ENCODE results near the gene PTPRN2.

The PTPRN2 gene

DNA sequence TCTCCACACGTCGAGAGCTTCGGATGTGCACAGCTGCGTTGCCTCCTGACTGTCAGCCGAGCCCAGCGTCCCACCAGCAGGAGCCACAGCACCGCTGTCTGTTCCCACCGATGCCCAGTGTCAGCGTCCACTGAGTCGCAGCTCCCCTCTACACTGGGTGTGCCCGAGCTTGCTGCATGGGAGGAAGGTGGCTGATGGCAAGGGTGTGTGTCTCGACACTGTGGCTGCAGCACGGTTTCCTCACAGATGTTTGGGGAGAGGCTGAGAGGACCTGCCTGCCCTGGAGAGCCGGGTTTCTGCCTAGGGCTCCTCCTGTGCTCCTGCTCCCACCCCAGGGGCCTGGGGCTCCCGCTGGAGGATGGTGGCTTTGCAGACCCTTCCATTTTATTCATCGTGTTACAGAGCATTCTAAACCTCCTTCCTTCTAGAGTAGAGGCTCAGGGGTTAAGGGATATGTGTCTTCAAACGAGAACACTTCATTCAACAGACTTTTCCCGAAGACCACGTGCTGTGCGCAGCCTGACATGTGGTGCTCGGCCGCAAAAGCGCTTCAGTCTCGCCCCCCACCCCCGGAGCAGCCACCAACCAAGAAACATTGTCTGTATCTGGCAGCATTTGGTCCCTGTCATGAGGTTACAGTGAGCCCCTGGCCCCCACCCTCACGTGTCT, 866.0 kb downstream of the PTPRN2 start:
- no peak for DNase-seq
- no peak overlapping the region for H3K27ac Mint-ChIP-seq
- peaks cover 20% of the 10 kb centered on the region for H3K27me3 Mint-ChIP-seq
- no peaks in the 10 kb centered on the region for H3K4me1 Mint-ChIP-seq (ENCODE audit: low read depth)
- no peaks in the 10 kb centered on the region for H3K9me3 Mint-ChIP-seq
- no peaks in the 10 kb centered on the region for H3K36me3 Mint-ChIP-seq (ENCODE audit: low read depth)
- no peak overlapping the region for H3K4me3 Mint-ChIP-seq

DNA sequence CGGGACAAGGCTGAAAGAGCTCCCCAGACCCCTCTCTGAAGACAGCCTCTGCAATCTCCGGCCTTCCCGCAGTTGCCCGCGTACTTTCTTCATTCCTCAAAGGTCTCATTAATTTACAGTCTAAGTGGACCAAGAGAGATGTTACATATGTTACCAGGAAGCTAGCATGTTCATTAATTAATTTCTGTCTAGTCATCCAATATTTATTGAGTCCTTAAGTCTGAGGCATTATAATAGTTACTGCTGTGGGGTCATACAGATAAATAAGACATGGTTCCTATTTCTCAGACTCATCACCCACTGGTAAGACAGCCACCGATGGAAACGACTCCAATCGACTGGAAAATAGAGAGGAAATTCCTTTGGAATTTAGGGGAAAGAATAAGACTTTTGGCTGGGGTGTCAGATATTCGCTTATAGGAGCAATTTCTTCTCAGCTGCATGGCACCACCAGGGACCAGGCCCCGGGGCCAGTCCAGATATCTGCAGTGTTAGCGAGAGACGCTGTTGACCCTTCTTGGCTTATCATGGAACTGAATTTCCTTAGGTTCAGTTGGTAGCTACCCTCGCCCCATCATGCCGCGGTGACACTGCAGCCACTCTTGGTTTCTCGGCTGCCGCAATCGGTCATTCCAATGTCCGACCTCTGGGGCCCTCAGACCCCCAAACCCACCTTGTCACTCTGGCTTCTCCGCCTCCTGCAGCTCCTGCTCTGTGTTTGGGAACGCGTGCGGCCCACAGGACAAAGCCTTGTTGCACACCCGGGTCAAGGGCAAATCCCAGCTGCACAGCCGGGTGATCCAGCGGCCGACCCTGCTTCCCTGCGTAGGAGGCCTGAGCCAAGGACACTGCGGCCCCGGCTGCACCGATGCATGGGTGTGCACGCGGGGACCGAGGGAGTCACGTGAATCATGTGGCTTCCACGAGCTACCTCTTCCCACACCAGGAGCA, 867.6 kb downstream of the PTPRN2 start:
- Mint-ChIP-seq H3K27me3 (peaks cover 17% of the 10 kb centered on the region), H3K36me3 (ENCODE audit: low read depth) (no peaks in the 10 kb centered on the region), H3K27ac (no peak overlapping the region)

GRCh38 chr7:157719008-157719682, 868.5 kb downstream of the PTPRN2 start:
- Mint-ChIP-seq H3K4me3 (no peak overlapping the region), H3K4me1 (ENCODE audit: low read depth) (no peaks in the 10 kb centered on the region), H3K27ac (no peak overlapping the region), H3K9me3 (no peaks in the 10 kb centered on the region), H3K36me3 (ENCODE audit: low read depth) (no peaks in the 10 kb centered on the region), H3K27me3 (peaks cover 13% of the 10 kb centered on the region)
- no peak for DNase-seq

More for the DNA sequence above, 867.6 kb downstream of the PTPRN2 start:
- Mint-ChIP-seq H3K9me3 (no peaks in the 10 kb centered on the region), H3K4me3 (no peak overlapping the region), H3K4me1 (ENCODE audit: low read depth) (no peaks in the 10 kb centered on the region)
- no peak for DNase-seq

GRCh38 chr7:157718303-157719007, 869.2 kb downstream of the PTPRN2 start:
- no peaks in the 10 kb centered on the region for H3K4me1 Mint-ChIP-seq (ENCODE audit: low read depth)
- DNase-seq, result no peak
- no peaks in the 10 kb centered on the region for H3K9me3 Mint-ChIP-seq
- peaks cover 6% of the 10 kb centered on the region for H3K27me3 Mint-ChIP-seq
- no peaks in the 10 kb centered on the region for H3K36me3 Mint-ChIP-seq (ENCODE audit: low read depth)
- H3K27ac Mint-ChIP-seq, result no peak overlapping the region
- H3K4me3 Mint-ChIP-seq, result no peak overlapping the region

DNA sequence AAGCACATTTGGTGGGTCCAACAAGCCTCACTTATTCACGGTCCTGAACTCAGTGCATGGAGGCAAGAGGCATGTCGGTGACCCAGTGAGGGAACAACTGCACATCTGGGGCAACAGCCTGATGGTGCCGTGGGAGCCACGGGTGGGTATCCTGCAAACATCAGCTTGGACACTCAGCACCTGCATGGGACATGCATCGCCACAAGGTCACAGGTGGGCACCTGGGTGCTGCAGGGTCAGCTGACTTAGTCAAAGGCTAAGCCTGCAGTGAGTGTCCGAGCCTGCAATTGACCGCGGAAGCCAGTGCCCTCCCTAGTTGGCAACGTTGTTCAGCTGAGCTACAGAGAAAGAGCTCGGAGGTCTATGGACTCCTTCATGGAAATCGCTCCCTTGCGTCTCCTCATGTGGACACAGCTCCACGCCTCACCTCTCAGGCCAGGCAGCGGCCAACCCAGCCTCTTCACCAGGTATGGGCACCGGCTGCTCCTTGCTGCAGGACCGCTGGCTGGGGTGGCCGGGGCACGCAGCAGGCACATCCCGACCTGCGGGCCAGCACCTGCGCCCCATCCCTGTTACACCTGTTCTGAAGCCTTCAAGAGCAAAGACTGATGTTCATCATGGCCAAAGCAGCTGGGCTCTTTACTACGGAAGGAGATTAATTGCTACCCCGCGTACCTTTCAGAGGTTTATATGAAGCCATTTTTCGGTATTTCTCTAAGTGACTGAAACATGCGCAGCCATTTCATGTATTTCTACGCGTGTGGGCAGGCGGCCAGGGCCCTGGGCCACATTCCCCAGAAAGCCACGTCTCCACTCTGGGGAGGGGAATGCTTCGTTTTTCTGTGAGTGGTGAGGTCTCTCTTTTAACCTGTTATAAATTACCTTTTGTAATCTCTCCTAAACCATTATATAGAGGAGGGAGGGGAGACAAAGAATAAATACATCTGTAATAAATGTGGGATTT, 870.1 kb downstream of the PTPRN2 start:
- DNase-seq, result no peak

DNA sequence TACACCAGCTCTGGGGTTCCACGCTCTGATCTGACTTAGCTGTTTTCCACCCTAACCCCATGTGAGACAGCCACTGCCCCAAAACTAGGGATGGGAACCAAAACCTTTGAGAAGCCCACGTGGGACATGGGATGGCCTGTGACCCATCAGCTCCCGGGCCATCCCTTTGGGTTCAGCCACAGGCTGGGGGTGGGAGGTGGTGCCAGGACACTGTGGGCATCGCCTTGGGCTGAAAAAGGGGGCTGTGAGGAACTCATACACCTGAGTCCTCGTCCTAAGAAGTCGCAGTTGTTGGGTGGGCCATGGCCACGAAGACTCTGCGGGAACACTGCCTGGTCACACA, 871.7 kb downstream of the PTPRN2 start:
- no peak for DNase-seq
- H3K27ac Mint-ChIP-seq, result no peak overlapping the region
- H3K4me3 Mint-ChIP-seq, result no peak overlapping the region
- H3K9me3 Mint-ChIP-seq, result no peaks in the 10 kb centered on the region
- no peaks in the 10 kb centered on the region for H3K36me3 Mint-ChIP-seq (ENCODE audit: low read depth)
- no peaks in the 10 kb centered on the region for H3K27me3 Mint-ChIP-seq
- no peaks in the 10 kb centered on the region for H3K4me1 Mint-ChIP-seq (ENCODE audit: low read depth)

More for the DNA sequence above, 870.1 kb downstream of the PTPRN2 start:
- no peaks in the 10 kb centered on the region for H3K9me3 Mint-ChIP-seq
- no peaks in the 10 kb centered on the region for H3K36me3 Mint-ChIP-seq (ENCODE audit: low read depth)
- no peaks in the 10 kb centered on the region for H3K4me1 Mint-ChIP-seq (ENCODE audit: low read depth)
- H3K27me3 Mint-ChIP-seq, result peaks cover 3% of the 10 kb centered on the region
- no peak overlapping the region for H3K4me3 Mint-ChIP-seq
- no peak overlapping the region for H3K27ac Mint-ChIP-seq

GRCh38 chr7:157715071-157715937, 872.3 kb downstream of the PTPRN2 start:
- no peaks in the 10 kb centered on the region for H3K9me3 Mint-ChIP-seq
- DNase-seq, result no peak
- no peaks in the 10 kb centered on the region for H3K36me3 Mint-ChIP-seq (ENCODE audit: low read depth)
- no peaks in the 10 kb centered on the region for H3K4me1 Mint-ChIP-seq (ENCODE audit: low read depth)
- H3K27me3 Mint-ChIP-seq, result no peaks in the 10 kb centered on the region
- no peak overlapping the region for H3K4me3 Mint-ChIP-seq
- H3K27ac Mint-ChIP-seq, result no peak overlapping the region

GRCh38 chr7:157714166-157715070, 873.2 kb downstream of the PTPRN2 start:
- H3K36me3 Mint-ChIP-seq (ENCODE audit: low read depth), result no peaks in the 10 kb centered on the region
- no peaks in the 10 kb centered on the region for H3K27me3 Mint-ChIP-seq
- H3K4me3 Mint-ChIP-seq, result no peak overlapping the region
- H3K27ac Mint-ChIP-seq, result no peak overlapping the region
- H3K4me1 Mint-ChIP-seq (ENCODE audit: low read depth), result no peaks in the 10 kb centered on the region
- no peaks in the 10 kb centered on the region for H3K9me3 Mint-ChIP-seq
- DNase-seq, result no peak

DNA sequence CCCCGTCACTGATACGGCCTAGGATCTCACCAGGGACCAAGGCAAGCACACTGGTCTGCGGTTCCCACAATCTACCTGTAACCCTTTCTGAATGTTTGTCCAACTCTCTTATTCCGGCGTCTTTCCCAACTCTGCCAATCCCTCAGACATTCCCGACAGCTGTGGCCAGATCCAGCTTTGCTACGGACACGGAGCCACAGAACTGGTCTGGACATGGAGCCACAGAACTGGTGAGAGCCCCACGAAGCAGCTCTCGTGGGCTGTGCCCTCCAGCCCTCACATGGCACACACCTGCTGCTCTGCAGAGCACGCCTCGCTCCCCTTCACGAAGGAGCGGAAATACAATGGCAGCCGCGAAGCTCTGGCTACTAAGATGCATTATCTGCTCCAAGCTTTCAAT, 874.0 kb downstream of the PTPRN2 start:
- DNase-seq, result no peak
- Mint-ChIP-seq H3K27me3 (peaks cover 7% of the 10 kb centered on the region), H3K4me1 (ENCODE audit: low read depth) (no peaks in the 10 kb centered on the region), H3K27ac (no peak overlapping the region), H3K36me3 (ENCODE audit: low read depth) (no peaks in the 10 kb centered on the region), H3K9me3 (no peaks in the 10 kb centered on the region), H3K4me3 (no peak overlapping the region)

DNA sequence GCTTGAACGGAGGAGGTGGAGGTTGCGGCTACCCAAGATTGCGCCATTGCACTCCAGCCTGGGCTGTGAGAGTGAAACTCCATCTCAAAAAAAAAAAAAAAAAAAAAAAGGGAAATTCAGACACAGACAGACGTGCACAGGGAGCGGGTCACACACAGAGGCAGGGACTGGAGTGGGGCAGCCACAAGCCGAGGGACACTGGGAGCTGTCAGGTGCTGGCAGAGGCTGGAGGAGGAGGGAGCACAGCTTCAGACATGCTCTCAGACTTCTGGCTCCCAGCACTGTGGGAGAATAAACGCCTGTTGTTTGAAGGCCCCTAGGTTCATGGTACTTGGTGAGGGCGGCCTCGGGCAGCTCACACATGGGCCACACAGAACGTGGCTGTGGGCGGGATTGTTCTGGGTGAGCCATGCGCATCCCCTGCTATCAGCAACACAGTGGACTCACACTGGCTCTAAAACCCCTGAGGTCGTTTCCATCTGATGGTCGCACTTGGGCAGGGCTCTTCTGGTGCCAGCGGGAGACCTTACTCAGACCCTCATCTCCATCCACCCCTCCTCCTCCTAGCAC, 874.9 kb downstream of the PTPRN2 start:
- Mint-ChIP-seq H3K36me3 (ENCODE audit: low read depth) (no peaks in the 10 kb centered on the region), H3K4me1 (ENCODE audit: low read depth) (no peaks in the 10 kb centered on the region), H3K27ac (no peak overlapping the region), H3K27me3 (peaks cover 11% of the 10 kb centered on the region), H3K4me3 (no peak overlapping the region), H3K9me3 (no peaks in the 10 kb centered on the region)
- no peak for DNase-seq

- Mint-ChIP-seq H3K4me3 (no peak overlapping the region), H3K36me3 (ENCODE audit: low read depth) (no peaks in the 10 kb centered on the region), H3K27ac (no peak overlapping the region), H3K4me1 (ENCODE audit: low read depth) (no peaks in the 10 kb centered on the region), H3K27me3 (peaks cover 19% of the 10 kb centered on the region), H3K9me3 (no peaks in the 10 kb centered on the region)
- peak; percentile 11 for DNase-seq
These were observed 876.2 kb downstream of the PTPRN2 start for GRCh38 chr7:157711353-157711888.

DNA sequence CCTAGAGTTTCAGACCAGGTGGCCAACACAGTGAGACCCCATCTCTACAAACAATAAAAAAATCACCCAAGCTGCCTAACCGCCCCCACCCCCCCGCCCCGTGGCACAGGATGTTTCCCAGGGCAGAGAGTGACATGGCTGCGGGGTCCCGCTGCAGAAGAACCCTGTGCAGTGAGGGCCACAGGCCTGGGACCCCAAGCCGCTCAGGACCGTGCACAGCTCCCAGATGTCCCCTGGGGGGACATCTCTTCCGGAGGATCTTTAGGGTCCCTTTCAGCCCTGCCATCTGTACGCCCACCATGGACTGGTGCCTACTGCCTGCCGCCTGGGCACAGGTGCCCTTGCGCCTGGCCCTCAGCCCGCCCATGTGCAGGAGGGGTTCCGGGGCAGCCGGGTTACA, 877.2 kb downstream of the PTPRN2 start:
- peaks cover 28% of the 10 kb centered on the region for H3K27me3 Mint-ChIP-seq
- no peaks in the 10 kb centered on the region for H3K4me1 Mint-ChIP-seq (ENCODE audit: low read depth)
- no peaks in the 10 kb centered on the region for H3K36me3 Mint-ChIP-seq (ENCODE audit: low read depth)
- H3K4me3 Mint-ChIP-seq, result no peak overlapping the region
- no peak overlapping the region for H3K27ac Mint-ChIP-seq
- no peak for DNase-seq
- no peaks in the 10 kb centered on the region for H3K9me3 Mint-ChIP-seq

Data from activated T-cell treated with anti-CD3 and anti-CD28 coated beads, Interleukin-2, amount 50 U/mL, for 24 hours (primary cell).